Daoy (cell line): ENCODE data around the gene CEBPE. TPM values are rescaled to one million over a fixed set of nuclear protein-coding genes. Genes with fewer than 3 reads are reported as not detected.
"Not testable (repeated sequence)": the region's sequence is repeated elsewhere in the genome, so short reads cannot be mapped to it uniquely, and the experiment has no call there.

Experiments
- DNase-seq: peaks from one replicate; pipeline ENCODE4 v3.0.0-alpha.2; 2015; ENCODE audit warnings: low read depth
- total RNA-seq: library from RNA; depleted of rRNA; stranded (reverse); fragments of >200 nt; shearing (Covaris generic); gene quantifications from 2 replicates; pipeline ENCODE4 v1.2.3, GENCODE V29; 2014

The CEBPE gene
- total RNA-seq, 1 experiment from 2014 or later: not detected

DNA sequence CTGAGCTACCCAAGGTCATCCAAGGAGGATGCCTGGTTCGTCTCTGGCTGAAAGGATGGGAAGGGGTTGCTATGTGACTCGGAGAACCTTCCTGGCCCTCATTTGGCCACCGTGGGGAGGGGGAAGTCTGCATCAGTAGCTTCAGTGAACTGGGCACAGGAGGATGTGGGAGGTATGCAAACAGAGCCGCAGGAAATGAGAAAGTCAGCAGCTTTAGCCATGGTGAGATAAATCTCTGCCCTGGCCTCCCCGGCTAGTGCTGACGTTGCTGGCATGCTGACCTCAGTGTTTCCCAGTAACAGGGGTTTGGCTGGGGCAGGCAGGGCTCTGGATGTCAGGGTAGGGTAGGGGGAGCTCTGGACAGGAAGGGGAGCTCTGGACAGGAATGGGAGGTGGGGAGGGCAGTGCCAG, 2.3 kb upstream of the CEBPE start:
- peak; percentile 87 for DNase-seq

DNA sequence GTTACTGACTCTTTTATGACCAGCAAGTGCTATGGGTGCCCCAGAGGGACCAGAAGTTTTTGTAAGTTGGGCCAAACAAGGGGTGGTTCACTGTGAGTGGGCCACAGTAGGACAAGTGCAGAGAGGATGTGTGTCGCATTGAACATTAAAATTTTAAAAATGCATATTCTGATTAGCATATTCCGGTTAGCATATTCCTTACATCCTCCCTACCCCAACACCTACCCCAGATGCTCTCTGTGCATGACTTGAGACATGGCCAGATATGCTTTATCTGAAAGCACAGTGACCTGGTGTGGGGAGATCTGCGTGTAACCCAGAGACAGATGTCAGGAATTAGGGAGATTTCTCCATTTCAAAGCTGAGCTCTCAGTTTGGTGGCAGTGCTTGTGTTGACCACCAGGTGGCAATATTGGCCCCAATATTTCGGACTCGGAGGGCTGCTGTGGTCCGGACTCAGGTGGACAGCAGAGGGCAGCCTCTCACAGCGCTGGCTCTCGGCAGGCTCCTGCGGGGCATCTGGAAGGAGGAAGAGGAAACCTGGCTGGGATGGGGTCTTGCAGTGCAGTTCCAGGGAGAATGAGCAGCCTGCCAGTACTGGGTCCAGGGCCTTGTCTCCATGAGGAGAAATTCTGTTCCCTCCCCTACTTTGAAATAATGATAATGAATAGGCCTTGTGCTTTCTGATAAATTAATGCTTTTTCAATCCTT, 1.6 kb upstream of the CEBPE start:
- peak; percentile 94 for DNase-seq

DNA sequence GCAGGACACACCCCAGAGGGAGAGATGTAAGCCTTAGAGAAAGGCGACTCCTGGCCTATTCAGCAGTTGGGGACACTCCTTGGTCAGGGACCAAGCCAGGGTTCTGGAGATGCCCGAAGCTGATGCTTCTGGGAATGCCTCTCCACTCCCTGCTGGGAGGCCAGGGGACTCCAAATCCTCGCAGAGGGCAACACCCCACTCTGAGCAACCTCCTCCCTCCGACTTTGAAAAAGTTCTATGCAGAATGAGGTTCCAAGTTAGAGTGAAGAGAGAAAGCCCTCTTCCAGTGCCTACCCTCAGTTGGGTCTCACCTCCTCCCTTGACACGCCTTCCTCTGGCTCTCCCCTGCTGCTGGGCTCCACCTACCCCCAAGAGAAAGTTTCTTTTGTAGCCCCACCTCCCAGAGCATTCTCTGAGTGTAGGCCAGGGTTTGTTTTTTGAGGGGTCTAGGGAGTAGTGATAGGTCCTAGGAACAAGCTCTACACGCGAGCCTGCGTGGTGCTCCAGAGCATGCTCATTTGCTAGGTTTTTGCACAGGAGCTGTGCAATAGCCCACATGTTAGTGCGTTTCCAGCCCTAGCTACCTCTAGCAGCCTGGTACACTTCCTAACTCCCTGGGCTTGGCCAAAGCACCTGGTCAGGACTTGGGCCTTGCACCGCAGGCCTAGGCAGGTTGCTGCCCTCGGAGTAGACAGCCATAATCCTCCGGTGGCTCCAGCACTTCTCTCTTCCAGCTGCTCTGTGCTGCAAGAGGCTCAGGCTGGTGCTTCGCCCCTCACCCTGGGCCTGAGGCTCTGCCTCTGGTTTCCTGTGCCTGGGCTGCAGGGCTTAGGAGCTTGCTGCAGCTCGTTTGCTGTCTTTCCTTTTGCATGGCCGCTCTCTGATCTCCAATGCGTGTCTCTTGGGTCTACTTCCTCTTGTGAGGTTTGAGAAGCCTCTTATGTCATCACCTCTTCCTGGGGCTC, 590 bp upstream of the CEBPE start:
- DNase-seq: no peak

DNA sequence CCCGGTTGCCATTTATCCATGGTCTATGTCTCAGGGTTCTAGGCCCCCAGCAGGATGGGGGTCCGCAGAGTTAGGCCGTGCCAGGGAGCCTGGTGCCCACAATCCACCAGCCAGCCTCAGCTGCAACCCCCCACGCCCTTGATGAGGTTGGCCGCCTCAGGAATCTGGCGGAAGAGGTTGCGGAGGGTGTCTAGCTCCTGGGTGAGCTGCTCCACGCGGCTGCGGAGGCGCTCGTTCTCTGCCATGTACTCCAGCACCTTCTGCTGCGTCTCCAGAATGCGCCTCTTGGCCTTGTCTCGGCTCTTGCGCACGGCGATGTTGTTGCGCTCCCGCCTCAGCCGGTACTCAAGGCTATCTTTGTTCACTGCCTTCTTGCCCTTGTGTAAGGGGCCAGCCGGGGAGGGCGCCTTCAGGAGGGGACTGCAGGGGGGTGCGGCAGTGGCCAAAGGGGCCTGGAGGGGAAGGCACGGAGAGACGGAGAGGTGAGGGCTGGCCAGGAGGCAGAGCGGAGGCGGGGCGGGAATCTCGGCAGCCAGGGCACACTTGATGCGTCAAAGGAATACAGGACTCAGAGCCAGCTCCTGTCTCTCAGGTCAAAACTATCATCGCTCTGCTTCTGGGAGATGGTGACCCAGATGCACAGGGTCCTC, 1.6 kb downstream of the CEBPE start:
- no peak for DNase-seq

DNA sequence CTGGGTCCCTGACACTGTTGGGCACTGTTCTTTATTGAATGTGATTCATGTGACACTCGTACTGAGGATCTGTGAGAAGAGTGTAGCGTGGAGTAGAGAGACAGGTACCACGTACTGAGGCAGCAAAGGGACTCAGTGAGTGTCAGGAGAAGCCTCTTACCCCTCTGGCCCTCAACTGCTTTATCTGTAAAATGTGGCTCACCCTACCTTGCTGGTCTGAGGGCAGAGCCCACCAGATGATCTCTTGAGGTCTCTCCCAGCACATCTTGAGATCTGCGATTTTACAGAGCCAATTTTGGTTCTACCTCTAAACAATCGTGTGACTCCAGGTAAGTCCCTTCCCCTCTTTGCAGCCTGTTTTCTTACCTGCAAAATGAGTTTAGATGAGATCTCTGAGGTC, 3.1 kb downstream of the CEBPE start:
- DNase-seq: no peak

DNA sequence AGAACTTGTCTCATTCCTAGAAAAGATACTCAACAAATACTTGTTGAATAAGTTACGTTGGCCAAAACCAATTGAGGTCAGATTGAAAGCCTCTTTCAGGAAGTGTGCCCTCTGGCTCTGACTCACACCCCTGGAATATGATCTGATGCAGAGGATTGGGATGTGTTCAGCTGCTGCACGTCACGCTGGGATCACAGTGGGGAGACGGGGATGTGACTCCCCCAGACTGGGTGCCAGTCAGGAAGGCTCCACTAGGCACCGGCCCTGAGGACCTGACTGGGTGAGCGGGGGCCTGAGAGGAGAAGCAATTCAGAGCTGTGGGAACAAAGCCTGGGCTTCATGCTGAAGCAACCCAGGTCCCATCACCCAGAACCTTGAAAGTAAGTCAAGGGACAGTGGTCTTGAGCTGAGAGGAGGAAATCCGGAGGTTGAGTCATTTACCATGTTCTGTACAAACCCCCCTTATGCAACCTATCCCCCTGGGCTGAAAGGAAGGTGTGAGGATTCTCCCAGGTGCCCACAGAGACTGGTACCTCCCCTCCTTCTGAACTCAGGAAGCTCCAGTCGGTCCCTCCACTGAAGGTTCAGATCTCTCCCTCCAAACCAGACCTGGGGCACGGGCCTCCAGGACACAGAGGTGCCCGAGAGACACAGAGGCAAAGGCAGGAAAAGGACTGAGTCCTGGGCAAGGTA, 3.9 kb downstream of the CEBPE start:
- peak; percentile 94 for DNase-seq

DNA sequence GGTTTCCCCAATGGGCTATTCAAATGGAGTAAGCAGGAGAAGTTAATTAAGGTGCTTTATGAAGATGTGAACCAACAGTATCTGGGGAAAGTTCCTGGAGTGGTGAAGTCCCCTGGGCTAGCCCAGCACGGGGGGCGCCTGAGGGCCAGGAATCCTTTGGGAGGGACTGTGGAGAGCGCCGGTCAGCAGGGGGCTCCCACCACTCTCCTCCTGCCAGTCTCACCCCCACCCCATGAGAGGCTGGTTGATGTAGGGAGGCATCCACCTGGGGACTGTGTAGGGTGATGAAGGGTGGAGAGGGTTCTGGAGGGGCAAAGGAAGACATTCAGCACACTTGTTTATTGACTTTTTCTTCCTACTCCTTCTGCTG, 4.4 kb downstream of the CEBPE start:
- DNase-seq: no peak

DNA sequence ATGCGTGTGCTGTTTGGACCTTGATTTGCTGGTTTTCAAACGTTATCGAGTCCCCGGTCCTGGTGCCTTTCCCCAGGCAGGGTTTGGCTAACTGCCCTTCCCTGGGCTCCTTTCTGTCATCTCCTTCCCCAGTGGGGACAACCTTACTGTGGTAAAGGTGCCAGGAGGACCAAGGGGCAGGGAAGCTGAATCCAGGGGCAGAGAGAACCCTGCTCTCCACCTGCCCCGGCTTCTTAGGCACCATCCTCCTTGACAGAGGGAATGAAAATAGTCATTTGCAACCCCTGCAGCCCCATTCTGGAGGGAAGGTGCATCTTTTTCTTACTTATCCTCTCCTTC, 5.0 kb downstream of the CEBPE start:
- no peak for DNase-seq

DNA sequence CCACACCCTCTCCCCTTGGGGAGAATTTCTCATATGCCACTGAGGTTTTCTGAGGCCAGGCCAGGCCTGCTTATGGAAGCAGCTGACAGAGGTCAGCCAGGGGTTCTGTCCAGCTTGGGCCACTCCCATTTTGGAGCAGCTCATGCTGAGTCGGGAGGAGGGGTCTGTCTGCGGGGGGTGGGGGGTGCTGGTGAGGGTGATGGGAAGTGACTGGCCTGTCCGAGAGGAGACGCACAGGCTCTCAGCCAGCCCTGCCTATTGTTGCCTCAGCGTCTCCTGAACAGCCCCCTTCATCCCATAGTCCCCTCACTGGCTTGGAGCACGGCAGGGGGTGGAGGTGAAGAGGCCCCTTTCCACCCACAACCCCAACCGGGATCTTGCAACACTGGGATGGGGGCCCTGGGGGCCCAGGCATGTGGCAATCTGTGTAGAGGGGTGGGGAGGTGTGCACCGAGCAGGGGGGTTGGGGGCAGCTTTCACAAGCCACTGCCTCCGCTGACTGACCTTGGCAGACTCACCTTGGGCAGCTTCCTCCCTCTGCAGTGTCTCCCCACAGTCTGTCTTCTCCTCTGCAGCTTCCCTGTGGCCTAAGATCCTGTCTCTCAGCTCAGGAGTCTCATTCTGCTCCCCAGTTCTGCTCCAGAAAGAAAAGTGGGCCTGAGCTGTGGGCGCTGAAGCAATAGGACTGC, 5.5 kb downstream of the CEBPE start:
- no peak for DNase-seq

DNA sequence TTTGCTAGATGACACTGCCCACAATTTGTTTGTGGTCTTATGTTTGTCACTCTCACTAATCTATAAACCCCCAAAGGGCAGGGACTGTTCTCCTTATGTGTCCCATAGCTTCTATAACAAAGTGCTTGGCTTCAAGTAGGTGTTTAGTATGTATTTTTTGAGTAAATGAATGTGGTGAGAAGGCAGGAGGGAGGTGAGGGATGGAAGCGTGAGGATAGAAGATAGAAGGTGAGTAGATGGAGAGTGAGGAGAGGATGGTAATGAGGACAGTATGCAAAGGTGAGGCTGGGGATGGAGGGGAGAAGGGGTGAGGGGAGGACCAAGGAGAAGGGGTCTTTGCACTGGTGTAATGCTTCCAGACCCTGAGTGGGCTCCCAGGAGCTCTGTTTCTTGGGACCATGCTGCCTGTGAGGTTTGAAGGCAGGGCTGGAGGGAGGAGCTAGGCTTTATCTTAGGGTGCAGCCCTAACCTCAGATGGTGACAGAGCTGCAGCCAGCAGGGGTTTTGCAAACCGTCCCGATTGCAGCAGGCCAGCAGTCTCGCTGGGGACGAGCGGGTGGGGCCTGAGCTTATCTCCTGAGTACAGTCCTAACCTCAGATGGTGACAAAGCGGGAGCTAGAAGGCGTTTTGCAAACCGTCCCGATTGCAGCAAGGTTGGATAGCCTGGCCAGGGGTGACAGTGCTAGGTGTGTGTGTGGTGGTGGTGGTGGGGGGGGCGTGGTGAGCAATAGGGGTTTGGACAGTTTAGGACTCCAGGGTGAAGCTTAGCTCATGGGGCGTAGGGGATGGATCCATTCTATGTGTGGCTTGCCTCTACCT, 6.5 kb downstream of the CEBPE start:
- DNase-seq: no peak

DNA sequence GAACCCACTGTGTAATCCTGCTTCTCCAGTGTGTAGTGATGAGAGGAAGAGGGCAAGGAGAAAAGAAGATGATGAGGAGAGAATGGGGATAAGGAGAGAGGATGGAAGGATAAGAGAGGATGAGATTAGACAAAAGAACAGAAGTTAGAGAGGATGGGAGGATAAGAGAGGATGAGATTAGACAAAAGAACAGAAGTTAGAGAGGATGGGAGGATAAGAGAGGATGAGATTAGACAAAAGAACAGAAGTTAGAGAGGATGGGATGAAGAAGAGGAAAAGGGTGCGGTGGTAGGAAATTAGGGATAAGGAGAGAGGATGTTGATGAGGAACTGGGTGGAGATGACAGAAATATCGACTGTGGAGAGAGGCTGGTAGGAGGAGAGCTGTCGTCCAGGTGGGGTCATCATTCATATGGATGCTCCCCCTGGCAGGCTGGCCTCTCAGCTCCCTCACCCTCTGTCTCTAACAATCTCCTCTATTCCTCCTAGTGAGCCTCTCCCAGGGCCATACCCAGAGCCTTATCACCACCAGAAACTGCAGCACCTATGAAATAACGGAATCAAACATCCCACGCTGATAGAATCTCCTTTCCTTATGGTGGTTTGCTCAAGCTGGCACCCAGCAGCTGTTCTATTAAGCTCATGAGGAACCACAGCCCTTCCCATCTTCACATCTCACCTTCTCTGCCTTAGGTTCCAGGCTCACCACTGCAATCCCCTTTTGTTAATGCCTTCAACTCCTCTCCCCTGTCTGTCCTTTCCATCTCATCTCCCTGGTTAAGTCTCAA, 8.3 kb downstream of the CEBPE start:
- no peak for DNase-seq

DNA sequence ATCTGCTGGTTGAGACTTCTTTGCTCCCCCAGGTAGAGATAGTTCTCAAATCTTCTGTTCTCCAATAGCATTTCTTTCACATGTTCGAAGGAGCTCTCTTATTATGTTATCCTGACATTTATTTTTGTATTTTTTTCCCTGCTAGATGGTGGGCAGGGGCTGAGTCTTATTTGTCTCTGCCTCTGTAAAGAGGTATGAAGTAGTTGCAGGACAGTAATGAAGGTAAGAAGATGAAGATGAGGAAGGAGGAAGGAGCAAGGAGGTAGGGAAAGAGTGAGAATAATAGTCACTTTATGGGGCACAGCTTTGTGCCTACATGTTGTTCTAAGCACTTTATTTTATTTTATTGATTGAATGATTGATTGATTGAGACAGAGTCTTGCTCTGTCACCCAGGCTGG, 9.3 kb downstream of the CEBPE start:
- DNase-seq: no peak

DNA sequence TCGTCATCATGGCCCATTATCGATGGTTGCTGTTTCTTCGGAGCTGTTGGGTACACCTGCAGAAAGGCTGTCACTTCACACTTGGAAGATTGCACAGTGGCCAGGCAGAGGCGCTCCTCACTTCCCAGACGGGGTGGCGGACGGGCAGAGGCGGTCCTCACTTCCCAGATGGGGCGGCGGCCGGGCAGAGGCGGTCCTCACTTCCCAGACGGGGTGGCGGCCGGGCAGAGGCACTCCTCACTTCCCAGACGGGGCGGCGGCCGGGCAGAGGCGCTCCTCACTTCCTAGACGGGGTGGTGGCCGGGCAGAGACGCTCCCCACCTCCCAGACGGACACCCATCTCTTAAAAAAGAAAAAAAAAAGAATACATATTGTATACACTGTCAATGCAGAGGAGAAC, 10.9 kb downstream of the CEBPE start:
- not testable (repeated sequence) for DNase-seq

DNA sequence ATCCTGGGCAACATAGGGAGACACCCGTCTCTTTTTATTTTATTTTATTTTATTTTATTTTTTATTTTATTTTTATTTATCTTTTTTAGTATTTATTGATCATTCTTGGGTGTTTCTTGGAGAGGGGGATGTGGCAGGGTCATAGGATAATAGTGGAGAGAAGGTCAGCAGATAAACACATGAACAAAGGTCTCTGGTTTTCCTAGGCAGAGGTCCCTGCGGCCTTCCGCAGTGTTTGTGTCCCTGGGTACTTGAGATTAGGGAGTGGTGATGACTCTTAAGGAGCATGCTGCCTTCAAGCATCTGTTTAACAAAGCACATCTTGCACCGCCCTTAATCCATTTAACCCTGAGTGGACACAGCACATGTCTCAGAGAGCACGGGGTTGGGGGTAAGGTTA, 11.4 kb downstream of the CEBPE start:
- DNase-seq: not testable (repeated sequence)

DNA sequence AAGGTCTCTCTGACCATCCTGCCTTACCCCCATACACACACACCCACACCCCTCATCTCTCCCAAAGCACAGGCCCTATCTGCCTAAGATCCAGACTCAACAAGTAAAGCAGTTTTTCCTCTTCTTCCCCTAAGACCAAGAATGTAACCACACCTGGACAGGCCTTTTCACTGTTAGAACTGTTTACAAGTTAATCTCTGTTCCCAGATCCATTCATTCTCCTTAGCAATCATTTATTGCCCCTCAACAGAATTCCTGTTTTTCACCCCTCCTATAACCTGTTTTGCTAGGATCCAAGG, 12.4 kb downstream of the CEBPE start:
- DNase-seq: no peak

DNA sequence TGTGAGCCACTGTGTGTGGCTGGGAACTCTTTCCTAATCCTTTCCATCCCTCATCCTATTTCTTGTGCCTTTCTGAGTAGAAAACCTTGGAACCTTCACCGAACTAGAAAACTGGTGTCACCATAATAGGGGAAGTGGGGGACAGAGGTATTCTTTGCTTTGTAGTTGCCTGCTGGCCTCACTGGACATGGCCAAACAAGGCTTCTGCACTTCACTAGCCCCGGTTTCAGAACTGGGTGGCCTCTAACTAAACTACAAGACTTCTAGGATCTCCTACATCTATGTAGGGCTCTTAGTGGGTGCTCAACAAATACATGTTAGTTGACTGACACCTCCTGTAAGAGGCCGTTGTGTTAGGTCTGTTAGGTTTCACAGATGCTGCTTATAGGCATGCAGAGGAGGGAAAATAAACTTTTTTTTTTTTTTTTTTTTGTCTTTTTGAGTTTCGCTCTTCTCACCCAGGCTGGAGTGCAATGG, 13.7 kb downstream of the CEBPE start:
- DNase-seq: no peak

DNA sequence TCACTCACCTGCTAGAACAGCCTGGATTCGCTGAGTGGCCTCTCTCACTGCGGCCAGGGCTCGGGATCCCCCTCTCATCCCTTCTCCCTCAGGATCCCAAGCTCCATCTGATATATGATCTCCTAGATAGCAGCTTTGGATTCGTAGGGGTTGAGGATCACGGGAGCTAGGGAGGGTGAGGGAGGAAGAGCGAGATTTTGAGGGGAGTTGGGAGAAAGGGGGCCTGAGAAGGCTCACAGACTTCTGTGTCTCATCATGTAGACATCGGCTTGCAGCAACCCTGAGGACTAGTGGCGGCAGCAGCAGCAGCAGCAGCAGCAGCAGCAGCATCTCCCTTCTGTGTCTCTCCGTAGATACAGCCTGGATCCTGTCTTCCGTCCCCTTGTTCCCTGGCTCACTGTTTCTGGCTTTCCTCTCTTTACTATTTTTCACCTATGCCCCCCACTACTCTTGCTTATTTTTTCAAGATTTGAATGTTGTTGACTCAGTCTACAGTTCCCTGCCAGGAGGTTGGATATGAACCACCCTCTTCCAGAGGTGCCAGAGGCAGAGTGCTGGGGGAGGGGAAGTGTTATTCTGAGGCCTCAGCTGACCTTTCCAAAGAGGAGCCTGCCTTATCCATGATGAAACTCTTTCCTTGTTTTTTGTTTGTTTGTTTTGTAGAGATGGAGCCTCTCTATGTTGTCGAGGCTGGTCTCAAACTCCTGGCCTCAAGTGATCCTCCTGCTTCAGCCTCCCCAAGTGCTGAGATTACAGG, 14.3 kb downstream of the CEBPE start, which contains the start of gene CIROP:
CIROP (minus strand) TSS at position 399 of the 757 bp plus-strand sequence; CDS start at position 330, 69 bp downstream.
- no peak for DNase-seq

DNA sequence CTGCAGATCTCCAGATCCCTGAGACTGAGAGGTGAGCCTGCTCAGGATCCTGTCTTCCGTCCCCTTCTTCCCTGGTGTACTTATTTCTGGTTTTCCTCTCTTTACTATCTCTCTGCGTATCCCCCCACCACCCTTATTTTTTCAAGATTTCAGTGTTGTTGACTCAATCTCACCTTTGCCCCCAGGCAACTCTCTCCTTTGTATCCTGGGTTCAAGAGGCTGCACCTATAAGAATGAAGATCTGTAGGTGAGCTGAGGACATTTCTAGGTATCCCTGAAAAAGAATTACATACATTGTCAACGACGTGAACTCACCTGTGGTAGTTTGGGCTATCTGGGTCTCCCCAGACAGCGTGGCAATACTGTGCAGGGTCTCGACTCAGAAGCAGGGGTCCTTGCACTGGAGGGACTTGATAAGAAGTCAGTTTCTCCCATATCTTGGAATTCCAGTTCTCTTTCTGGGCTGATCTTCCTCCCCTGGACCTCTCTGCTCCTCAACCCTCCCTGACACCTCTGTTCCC, 14.9 kb downstream of the CEBPE start:
- no peak for DNase-seq

DNA sequence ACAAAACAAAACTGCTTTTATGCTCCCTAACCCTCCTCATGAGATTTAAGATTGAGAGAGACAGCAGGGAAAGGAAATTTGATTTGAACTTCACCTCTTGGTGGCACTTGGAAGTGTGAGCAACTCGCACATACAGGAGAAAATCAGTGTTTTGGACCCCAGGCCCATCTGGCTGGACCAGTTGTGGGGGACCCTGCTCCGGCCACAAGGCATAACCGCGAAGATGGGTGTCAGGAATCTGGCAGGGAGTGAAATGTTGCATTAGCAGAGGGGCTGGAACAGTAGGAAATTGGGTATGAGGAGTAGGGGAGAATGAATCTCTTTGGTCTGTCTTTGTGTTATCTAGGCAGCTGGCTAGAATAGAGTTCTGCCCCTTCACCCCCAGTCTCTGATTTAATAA, 15.5 kb downstream of the CEBPE start:
- no peak for DNase-seq
